ENCODE data around the gene LAMA2. TPM values are rescaled to one million over a fixed set of nuclear protein-coding genes. Genes with fewer than 3 reads are reported as not detected.

Gene LAMA2
- total and polyA plus RNA-seq, 2 of the 8 experiments (the other 6 are each of a cell fraction or from before 2014, with no cell fraction given): 1.3 to 3.8 TPM

DNA sequence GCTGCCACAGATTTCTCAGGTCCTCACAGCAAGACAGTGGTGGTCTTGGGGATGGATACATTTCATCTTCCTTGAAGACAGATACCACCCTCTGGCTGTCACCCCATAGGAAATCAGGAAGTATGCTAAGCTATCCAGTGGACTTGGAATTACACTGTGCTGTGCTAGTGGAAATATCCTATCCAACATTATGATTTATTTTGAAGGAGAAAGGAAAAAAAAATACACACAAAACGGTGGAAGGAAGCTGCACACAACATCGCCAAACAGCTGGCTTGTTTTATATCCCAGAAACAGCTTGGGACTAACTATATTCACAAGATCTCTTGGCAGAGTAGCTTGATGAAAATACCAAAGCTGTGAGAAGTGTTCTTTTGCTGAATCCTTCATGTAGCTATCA is 257.6 kb downstream of the LAMA2 start (continued):
- no peak for TF ChIP-seq NANOG (IDR thresholded peaks at IDR 0.05; ENCODE audit: insufficient read depth, low read depth, low read length, poor library complexity, severe bottlenecking)
- no peak for TF ChIP-seq RNF2 (IDR thresholded peaks at IDR 0.05; ENCODE audit: borderline replicate concordance, low read depth, low read length, missing control alignments, poor library complexity, severe bottlenecking)
- no peak for TF ChIP-seq FOSL1 (IDR thresholded peaks at IDR 0.05; ENCODE audit: insufficient read depth, low read depth, low read length)
